Activated CD4-positive, alpha-beta T cell treated with anti-CD3 and anti-CD28 coated beads, Interleukin-2, amount 10 ng/mL, durations not matched to agents 7 days and 5 days (primary cell): ENCODE results near the gene PCDHB15. TPM values are rescaled to one million over a fixed set of nuclear protein-coding genes. Genes with fewer than 3 reads are reported as not detected.
"Not testable (repeated sequence)": the region's sequence is repeated elsewhere in the genome, so short reads cannot be mapped to it uniquely, and the experiment has no call there.

Experiments
- CTCF ChIA-PET: fragments of 350-600 bp; sonication (Branson Sonifier 250); formaldehyde crosslinking; loops from one replicate; lab custom pipeline; 2021; ENCODE audit warnings: antibody characterized with exemption; lab: Charles Lee
- POLR2A ChIA-PET: fragments of 350-600 bp; sonication (Branson Sonifier 250); formaldehyde crosslinking; loops from one replicate; lab custom pipeline; 2021; ENCODE audit warnings: antibody characterized with exemption; lab: Charles Lee
- DNase-seq: peaks from one replicate; pipeline ENCODE4 v3.0.0-alpha.2; 2020
- H3K27ac Mint-ChIP-seq: one replicate; pipeline ENCODE4 v1.8.0; 2021; ENCODE audit warnings: mild to moderate bottlenecking, moderate library complexity, mixed read lengths
- H3K27me3 Mint-ChIP-seq: one replicate; pipeline ENCODE4 v1.8.0; 2021; ENCODE audit warnings: mixed read lengths
- H3K36me3 Mint-ChIP-seq: one replicate; pipeline ENCODE4 v1.8.0; 2021; ENCODE audit warnings: low read depth, mixed read lengths
- H3K4me1 Mint-ChIP-seq: one replicate; pipeline ENCODE4 v1.8.0; 2021; ENCODE audit warnings: mixed read lengths
- H3K4me3 Mint-ChIP-seq: one replicate; pipeline ENCODE4 v1.8.0; 2021; ENCODE audit warnings: mild to moderate bottlenecking, moderate library complexity, mixed read lengths
- H3K9me3 Mint-ChIP-seq: one replicate; pipeline ENCODE4 v1.8.0; 2021; ENCODE audit warnings: mixed read lengths
- total RNA-seq, 2 experiments: library from RNA; stranded (reverse); gene quantifications; one replicate each; pipeline ENCODE4 v1.2.3, GENCODE V29; 2021

The PCDHB15 gene
- not detected for total RNA-seq

DNA sequence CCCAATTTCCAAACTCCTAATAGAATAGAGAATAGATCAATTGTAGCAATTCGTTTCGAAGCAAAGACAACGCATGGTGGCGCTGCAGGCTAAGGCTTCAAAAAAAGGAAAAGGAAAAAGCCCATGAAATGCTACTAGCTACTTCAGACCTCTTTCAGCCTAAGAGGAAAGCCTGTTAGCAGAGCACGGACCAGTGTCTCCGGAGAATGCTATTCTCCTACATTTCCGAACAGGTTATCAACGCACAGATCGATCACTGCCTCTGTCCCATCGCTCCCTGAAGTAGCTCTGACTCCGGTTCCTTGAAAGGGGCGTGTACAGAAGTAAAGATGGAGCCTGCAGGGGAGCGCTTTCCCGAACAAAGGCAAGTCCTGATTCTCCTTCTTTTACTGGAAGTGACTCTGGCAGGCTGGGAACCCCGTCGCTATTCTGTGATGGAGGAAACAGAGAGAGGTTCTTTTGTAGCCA is at the start of gene PCDHB15:
Gene PCDHB15 (plus strand): TSS at position 146 of the 468 bp plus-strand sequence. CDS start 184 bp downstream, at position 330.
- Mint-ChIP-seq H3K9me3 (peaks cover 60% of the 10 kb centered on the region), H3K36me3 (peaks cover 4% of the 10 kb centered on the region), H3K4me3 (no peak within 1 kb of the TSS), H3K27ac (peak within 1 kb of the TSS; percentile 20), H3K27me3 (peaks cover 5% of the 10 kb centered on the region), H3K4me1 (no peaks in the 10 kb centered on the region)
- DNase-seq = no peak
- POLR2A ChIA-PET = no interaction called here
- CTCF ChIA-PET = interaction anchor here (1.3 to 1.5 kb wide), 2 partner anchors 9 to 23 kb away, joined by 3 to 4 read pairs; partner anchors contain the start of gene PCDHB14

DNA sequence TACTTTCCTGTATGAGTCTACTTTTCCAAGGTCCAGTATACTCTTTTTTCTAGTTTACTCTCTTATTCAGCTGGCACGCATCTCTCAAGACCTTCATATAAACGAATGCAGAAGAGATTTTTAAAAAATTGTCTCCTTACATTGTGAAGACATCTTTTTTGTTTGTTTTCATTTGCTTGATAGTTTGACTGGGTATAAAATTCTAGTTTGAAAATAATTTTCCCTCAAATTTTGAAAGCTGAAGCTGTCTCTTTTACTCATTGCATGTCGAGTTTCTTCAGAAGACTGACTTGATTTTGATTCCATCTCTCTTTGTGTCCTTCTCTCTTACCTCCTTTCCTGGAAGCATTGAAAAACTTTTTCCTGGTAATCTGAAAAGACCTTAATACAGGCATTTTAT is 48.8 kb upstream of the PCDHB15 start:
- Mint-ChIP-seq H3K36me3 (no peaks in the 10 kb centered on the region), H3K4me1 (no peaks in the 10 kb centered on the region), H3K27ac (no peak overlapping the region), H3K4me3 (no peak overlapping the region), H3K27me3 (peaks cover 4% of the 10 kb centered on the region), H3K9me3 (peaks cover 37% of the 10 kb centered on the region)
- CTCF ChIA-PET = no interaction called here
- DNase-seq = no peak
- POLR2A ChIA-PET = no interaction called here

DNA sequence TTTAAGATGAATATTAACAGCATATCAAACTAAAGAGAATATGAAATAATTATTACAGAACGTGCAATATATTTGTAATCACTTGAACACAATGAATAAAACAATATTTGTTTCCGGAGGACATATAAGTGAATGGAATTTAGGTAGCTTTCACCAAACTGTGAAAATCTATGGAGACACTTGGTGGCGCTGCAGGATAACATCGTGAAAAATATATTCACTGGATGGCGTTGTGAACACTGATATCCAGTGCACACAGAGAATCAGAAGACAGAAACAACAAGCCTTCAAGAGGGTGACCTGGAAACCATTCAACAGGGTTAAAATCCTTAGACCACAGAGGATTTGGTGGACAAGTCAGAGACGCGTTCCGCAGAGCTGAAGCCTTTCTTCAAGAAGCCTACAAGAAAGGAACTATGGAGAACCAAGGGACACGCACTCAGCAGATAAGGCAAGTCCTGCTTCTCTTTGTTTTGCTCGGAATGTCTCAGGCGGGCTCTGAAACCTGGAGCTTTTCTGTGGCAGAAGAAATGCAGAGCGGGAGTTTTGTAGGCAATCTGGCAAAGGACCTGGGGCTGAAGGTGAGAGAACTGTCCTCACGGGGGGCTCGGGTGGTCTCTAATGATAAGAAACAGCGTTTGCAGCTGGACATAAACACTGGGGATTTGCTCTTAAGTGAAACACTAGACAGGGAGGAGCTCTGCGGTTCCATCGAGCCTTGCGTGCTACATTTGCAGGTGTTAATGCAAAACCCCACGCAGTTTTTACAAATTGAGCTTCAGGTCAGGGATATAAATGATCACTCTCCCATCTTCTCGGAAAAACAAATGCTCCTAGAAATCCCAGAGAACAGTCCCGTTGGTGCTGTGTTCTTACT is 45.6 kb upstream of the PCDHB15 start, which contains the start of gene PCDHB11:
Gene PCDHB11 (plus strand): TSS at position 269 of the 877 bp plus-strand sequence. CDS start 148 bp downstream, at position 417.
- H3K4me3 Mint-ChIP-seq = no peak within 1 kb of the TSS
- no peak for DNase-seq
- peaks cover 25% of the 10 kb centered on the region for H3K9me3 Mint-ChIP-seq

DNA sequence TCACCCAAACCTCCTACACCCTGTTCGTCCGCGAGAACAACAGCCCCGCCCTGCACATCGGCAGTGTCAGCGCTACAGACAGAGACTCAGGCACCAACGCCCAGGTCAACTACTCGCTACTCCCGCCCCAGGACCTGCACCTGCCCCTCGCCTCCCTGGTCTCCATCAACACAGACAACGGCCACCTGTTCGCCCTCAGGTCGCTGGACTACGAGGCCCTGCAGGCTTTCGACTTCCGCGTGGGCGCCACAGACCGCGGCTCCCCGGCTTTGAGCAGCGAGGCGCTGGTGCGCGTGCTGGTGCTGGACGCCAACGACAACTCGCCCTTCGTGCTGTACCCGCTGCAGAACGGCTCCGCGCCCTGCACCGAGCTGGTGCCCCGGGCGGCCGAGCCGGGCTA is 44.1 kb upstream of the PCDHB15 start:
- H3K4me3 Mint-ChIP-seq, H3K4me1 Mint-ChIP-seq, POLR2A ChIA-PET, H3K27ac Mint-ChIP-seq, DNase-seq, H3K36me3 Mint-ChIP-seq, H3K27me3 Mint-ChIP-seq, CTCF ChIA-PET: not testable (repeated sequence)
- peaks cover 24% of the 10 kb centered on the region for H3K9me3 Mint-ChIP-seq

More for the DNA sequence above, 45.6 kb upstream of the PCDHB15 start, which contains the start of gene PCDHB11:
- Mint-ChIP-seq H3K36me3 (peaks cover 2% of the 10 kb centered on the region), H3K27me3 (no peaks in the 10 kb centered on the region), H3K4me1 (no peaks in the 10 kb centered on the region), H3K27ac (no peak within 1 kb of the TSS)
- ChIA-PET POLR2A (no interaction called here), CTCF (no interaction called here)

DNA sequence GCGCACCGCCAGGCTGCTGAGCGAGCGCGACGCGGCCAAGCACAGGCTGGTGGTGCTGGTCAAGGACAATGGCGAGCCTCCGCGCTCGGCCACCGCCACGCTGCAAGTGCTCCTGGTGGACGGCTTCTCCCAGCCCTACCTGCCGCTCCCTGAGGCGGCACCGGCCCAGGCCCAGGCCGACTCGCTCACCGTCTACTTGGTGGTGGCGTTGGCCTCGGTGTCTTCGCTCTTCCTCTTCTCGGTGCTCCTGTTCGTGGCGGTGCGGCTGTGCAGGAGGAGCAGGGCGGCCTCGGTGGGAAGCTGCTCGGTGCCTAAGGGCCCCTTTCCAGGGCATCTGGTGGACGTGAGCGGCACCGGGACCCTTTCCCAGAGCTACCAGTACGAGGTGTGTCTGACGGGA is 43.5 kb upstream of the PCDHB15 start:
- H3K36me3 Mint-ChIP-seq, H3K27me3 Mint-ChIP-seq, POLR2A ChIA-PET, DNase-seq, CTCF ChIA-PET, H3K4me1 Mint-ChIP-seq, H3K4me3 Mint-ChIP-seq, H3K27ac Mint-ChIP-seq: not testable (repeated sequence)
- H3K9me3 Mint-ChIP-seq = peaks cover 19% of the 10 kb centered on the region

DNA sequence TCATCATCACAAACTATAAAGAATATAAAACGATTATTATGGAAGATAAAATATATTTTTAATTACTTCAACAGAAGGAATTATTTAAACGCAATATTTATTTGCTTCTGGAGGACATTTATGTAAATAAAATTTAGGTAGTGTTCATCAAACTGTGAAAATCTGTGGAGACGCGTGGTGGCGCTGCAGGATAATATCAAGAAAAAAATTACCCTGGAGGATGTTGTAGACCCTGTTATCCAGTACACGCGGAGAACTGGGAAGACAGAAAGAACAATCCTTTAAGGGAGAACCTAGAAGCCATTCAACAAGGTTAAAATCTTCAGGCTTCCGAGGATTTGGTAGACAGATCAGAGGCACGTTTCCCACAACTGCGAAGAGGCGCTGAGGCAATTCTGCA is 36.7 kb upstream of the PCDHB15 start, which contains the start of gene PCDHB12:
Gene PCDHB12 (plus strand): TSS at position 242 of the 400 bp plus-strand sequence. CDS start 189 bp downstream, outside the sequence.
- no peak within 1 kb of the TSS for H3K4me3 Mint-ChIP-seq
- peaks cover 9% of the 10 kb centered on the region for H3K27me3 Mint-ChIP-seq
- peaks cover 2% of the 10 kb centered on the region for H3K36me3 Mint-ChIP-seq
- H3K4me1 Mint-ChIP-seq = no peaks in the 10 kb centered on the region
- H3K9me3 Mint-ChIP-seq = peaks cover 4% of the 10 kb centered on the region
- no peak for DNase-seq
- no peak within 1 kb of the TSS for H3K27ac Mint-ChIP-seq
- POLR2A ChIA-PET = no interaction called here
- CTCF ChIA-PET = no interaction called here

DNA sequence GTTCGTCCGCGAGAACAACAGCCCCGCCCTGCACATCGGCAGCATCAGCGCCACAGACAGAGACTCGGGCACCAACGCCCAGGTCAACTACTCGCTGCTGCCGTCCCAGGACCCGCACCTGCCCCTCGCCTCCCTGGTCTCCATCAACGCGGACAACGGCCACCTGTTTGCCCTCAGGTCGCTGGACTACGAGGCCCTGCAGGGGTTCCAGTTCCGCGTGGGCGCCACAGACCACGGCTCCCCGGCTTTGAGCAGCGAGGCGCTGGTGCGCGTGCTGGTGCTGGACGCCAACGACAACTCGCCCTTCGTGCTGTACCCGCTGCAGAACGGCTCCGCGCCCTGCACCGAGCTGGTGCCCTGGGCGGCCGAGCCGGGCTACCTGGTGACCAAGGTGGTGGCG is 34.9 kb upstream of the PCDHB15 start:
- H3K4me3 Mint-ChIP-seq, CTCF ChIA-PET, H3K36me3 Mint-ChIP-seq, H3K27ac Mint-ChIP-seq, DNase-seq, POLR2A ChIA-PET, H3K4me1 Mint-ChIP-seq: not testable (repeated sequence)
- H3K9me3 Mint-ChIP-seq = peaks cover 11% of the 10 kb centered on the region
- H3K27me3 Mint-ChIP-seq = peaks cover 12% of the 10 kb centered on the region

DNA sequence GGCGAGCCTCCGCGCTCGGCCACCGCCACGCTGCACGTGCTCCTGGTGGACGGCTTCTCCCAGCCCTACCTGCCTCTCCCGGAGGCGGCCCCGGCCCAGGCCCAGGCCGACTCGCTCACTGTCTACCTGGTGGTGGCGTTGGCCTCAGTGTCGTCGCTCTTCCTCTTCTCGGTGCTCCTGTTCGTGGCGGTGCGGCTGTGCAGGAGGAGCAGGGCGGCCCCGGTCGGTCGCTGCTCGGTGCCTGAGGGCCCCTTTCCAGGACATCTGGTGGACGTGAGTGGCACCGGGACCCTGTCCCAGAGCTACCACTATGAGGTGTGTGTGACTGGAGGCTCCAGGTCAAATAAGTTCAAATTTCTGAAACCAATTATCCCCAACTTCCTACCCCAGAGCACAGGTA is 34.3 kb upstream of the PCDHB15 start:
- Mint-ChIP-seq H3K9me3 (peaks cover 12% of the 10 kb centered on the region), H3K27me3 (peaks cover 13% of the 10 kb centered on the region)
- DNase-seq, H3K4me3 Mint-ChIP-seq, H3K36me3 Mint-ChIP-seq, POLR2A ChIA-PET, H3K4me1 Mint-ChIP-seq, H3K27ac Mint-ChIP-seq, CTCF ChIA-PET: not testable (repeated sequence)

DNA sequence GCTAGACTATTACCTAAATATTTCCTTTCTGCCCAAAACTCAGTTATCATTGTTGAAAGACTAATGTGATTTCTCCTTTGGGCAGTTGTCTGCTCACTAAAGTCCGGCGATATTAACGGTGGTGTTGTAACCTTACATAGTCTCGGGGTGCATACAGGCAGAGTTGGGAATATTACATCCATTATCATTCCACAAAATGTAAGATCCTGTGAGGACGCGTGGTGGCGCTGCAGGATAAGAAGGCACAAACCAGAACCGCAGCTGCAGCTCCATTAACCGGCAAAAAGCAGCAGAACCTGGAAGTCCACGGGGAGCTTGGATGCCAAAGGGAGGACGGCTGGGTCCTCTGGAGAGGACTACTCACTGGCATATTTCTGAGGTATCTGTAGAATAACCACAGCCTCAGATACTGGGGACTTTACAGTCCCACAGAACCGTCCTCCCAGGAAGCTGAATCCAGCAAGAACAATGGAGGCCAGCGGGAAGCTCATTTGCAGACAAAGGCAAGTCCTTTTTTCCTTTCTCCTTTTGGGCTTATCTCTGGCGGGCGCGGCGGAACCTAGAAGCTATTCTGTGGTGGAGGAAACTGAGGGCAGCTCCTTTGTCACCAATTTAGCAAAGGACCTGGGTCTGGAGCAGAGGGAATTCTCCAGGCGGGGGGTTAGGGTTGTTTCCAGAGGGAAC is 31.4 kb upstream of the PCDHB15 start, which contains the start of gene PCDHB13:
Gene PCDHB13 (plus strand): TSS at position 264 of the 684 bp plus-strand sequence. CDS start 205 bp downstream, at position 469.
- H3K27ac Mint-ChIP-seq, POLR2A ChIA-PET, H3K36me3 Mint-ChIP-seq, H3K4me1 Mint-ChIP-seq, H3K4me3 Mint-ChIP-seq, DNase-seq: not testable (repeated sequence)
- H3K27me3 Mint-ChIP-seq = peaks cover 15% of the 10 kb centered on the region
- peaks cover 16% of the 10 kb centered on the region for H3K9me3 Mint-ChIP-seq
- CTCF ChIA-PET = interaction anchor here (0.6 kb wide), 1 partner anchor 9 kb away, joined by 3 read pairs; the partner anchor contains the start of gene PCDHB14

DNA sequence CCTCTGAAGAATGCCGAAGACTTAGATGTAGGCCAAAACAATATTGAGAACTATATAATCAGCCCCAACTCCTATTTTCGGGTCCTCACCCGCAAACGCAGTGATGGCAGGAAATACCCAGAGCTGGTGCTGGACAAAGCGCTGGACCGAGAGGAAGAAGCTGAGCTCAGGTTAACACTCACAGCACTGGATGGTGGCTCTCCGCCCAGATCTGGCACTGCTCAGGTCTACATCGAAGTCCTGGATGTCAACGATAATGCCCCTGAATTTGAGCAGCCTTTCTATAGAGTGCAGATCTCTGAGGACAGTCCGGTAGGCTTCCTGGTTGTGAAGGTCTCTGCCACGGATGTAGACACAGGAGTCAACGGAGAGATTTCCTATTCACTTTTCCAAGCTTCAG is 30.6 kb upstream of the PCDHB15 start:
- H3K4me1 Mint-ChIP-seq, H3K36me3 Mint-ChIP-seq, DNase-seq, H3K27ac Mint-ChIP-seq, POLR2A ChIA-PET, H3K4me3 Mint-ChIP-seq: not testable (repeated sequence)
- CTCF ChIA-PET = interaction anchor here (0.6 kb wide), 1 partner anchor 9 kb away, joined by 3 read pairs; the partner anchor contains the start of gene PCDHB14
- peaks cover 15% of the 10 kb centered on the region for H3K27me3 Mint-ChIP-seq
- peaks cover 14% of the 10 kb centered on the region for H3K9me3 Mint-ChIP-seq

DNA sequence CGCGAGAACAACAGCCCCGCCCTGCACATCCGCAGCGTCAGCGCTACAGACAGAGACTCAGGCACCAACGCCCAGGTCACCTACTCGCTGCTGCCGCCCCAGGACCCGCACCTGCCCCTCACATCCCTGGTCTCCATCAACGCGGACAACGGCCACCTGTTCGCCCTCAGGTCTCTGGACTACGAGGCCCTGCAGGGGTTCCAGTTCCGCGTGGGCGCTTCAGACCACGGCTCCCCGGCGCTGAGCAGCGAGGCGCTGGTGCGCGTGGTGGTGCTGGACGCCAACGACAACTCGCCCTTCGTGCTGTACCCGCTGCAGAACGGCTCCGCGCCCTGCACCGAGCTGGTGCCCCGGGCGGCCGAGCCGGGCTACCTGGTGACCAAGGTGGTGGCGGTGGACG is 29.7 kb upstream of the PCDHB15 start:
- DNase-seq, H3K27ac Mint-ChIP-seq, H3K36me3 Mint-ChIP-seq, H3K4me1 Mint-ChIP-seq, H3K4me3 Mint-ChIP-seq, CTCF ChIA-PET, POLR2A ChIA-PET: not testable (repeated sequence)
- H3K9me3 Mint-ChIP-seq = peaks cover 16% of the 10 kb centered on the region
- H3K27me3 Mint-ChIP-seq = peaks cover 12% of the 10 kb centered on the region

DNA sequence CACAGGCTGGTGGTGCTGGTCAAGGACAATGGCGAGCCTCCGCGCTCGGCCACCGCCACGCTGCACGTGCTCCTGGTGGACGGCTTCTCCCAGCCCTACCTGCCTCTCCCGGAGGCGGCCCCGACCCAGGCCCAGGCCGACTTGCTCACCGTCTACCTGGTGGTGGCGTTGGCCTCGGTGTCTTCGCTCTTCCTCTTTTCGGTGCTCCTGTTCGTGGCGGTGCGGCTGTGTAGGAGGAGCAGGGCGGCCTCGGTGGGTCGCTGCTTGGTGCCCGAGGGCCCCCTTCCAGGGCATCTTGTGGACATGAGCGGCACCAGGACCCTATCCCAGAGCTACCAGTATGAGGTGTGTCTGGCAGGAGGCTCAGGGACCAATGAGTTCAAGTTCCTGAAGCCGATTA is 29.2 kb upstream of the PCDHB15 start:
- H3K4me1 Mint-ChIP-seq, POLR2A ChIA-PET, DNase-seq, H3K4me3 Mint-ChIP-seq, H3K27ac Mint-ChIP-seq, CTCF ChIA-PET, H3K36me3 Mint-ChIP-seq: not testable (repeated sequence)
- Mint-ChIP-seq H3K27me3 (peaks cover 12% of the 10 kb centered on the region), H3K9me3 (peaks cover 16% of the 10 kb centered on the region)
